HepG2 (cell line): Measurements from ENCODE around the gene SCGB1C1. TPM values are rescaled to one million over a fixed set of nuclear protein-coding genes. Genes with fewer than 3 reads are reported as not detected.
A peak's percentile ranks its signal among the peaks of the same experiment; 100 is the strongest.

Source experiments
- BRD4 ChIP-seq: sonication (generic); formaldehyde crosslinking; IDR thresholded peaks from 2 replicates; pipeline ENCODE4 v1.4.0; 2020; ENCODE audit warnings: missing genetic modification reagents
- ELF4 ChIP-seq: sonication (generic); formaldehyde crosslinking; IDR thresholded peaks from 2 replicates; pipeline ENCODE4 v1.5.0; 2020; ENCODE audit warnings: missing genetic modification reagents, mild to moderate bottlenecking, moderate library complexity, borderline replicate concordance
- FOXA3 ChIP-seq: IDR thresholded peaks from 2 replicates; pipeline ENCODE4 v1.6.1; 2016; ENCODE audit warnings: missing genetic modification reagents, missing compliant biosample characterization
- FOXK1 ChIP-seq: sonication (generic); formaldehyde crosslinking; IDR thresholded peaks from 2 replicates; pipeline ENCODE4 v1.4.0; 2020; ENCODE audit warnings: low read depth, missing genetic modification reagents, borderline replicate concordance
- FOXO4 ChIP-seq: sonication (generic); formaldehyde crosslinking; conservative IDR thresholded peaks from 2 replicates; pipeline ENCODE4 v1.8.1; 2023; ENCODE audit warnings: missing genetic modification reagents
- GFI1 ChIP-seq: sonication (generic); formaldehyde crosslinking; IDR thresholded peaks from 2 replicates; pipeline ENCODE4 v1.5.0; 2020; ENCODE audit warnings: missing genetic modification reagents, mild to moderate bottlenecking, borderline replicate concordance
- HDAC2 ChIP-seq: sonication (generic); formaldehyde crosslinking; IDR thresholded peaks from 2 replicates; pipeline ENCODE4 v1.4.0; 2020; ENCODE audit warnings: missing genetic modification reagents
- HES4 ChIP-seq: sonication (generic); formaldehyde crosslinking; IDR thresholded peaks from 2 replicates; pipeline ENCODE4 v1.9.0; 2021; ENCODE audit warnings: mild to moderate bottlenecking, missing genetic modification reagents, borderline replicate concordance
- HNRNPUL1 ChIP-seq: fragments of 200-400 bp; formaldehyde crosslinking; IDR thresholded peaks from 2 replicates; pipeline ENCODE4 v1.6.1; 2017; ENCODE audit warnings: low read depth, mild to moderate bottlenecking, low read length, moderate library complexity
- KDM6A ChIP-seq: IDR thresholded peaks from 2 replicates; pipeline ENCODE4 v1.6.1; 2016; ENCODE audit warnings: low read depth
- KLF13 ChIP-seq: sonication (generic); formaldehyde crosslinking; IDR thresholded peaks from 2 replicates; pipeline ENCODE4 v1.4.0; 2020; ENCODE audit warnings: mild to moderate bottlenecking, missing genetic modification reagents
- MLX ChIP-seq: IDR thresholded peaks from 2 replicates; pipeline ENCODE4 v1.6.1; 2016
- MXD4 ChIP-seq: IDR thresholded peaks from 2 replicates; pipeline ENCODE4 v1.6.1; 2016; ENCODE audit warnings: mild to moderate bottlenecking, missing biosample characterization, missing genetic modification reagents
- NFRKB ChIP-seq: fragments of 450-650 bp; IDR thresholded peaks from 2 replicates; pipeline ENCODE4 v1.6.1; 2017
- NR0B2 ChIP-seq: sonication (generic); formaldehyde crosslinking; IDR thresholded peaks from 2 replicates; pipeline ENCODE4 v1.4.0; 2020; ENCODE audit warnings: mild to moderate bottlenecking, missing genetic modification reagents
- POLR2AphosphoS2 ChIP-seq: IDR thresholded peaks from 2 replicates; pipeline ENCODE4 v1.6.1; 2011; ENCODE audit warnings: low read depth, low read length, improper control_type of control experiment
- POLR2G ChIP-seq: fragments of 200-400 bp; formaldehyde crosslinking; IDR thresholded peaks from 2 replicates; pipeline ENCODE4 v1.6.1; 2018; ENCODE audit warnings: mild to moderate bottlenecking, low read depth, low read length, moderate library complexity
- PREB ChIP-seq: sonication (generic); formaldehyde crosslinking; IDR thresholded peaks from 2 replicates; pipeline ENCODE4 v1.4.0; 2020; ENCODE audit warnings: missing genetic modification reagents
- PTBP1 ChIP-seq: fragments of 200-400 bp; formaldehyde crosslinking; IDR thresholded peaks from 2 replicates; pipeline ENCODE4 v1.6.1; 2018; ENCODE audit warnings: low read length, low read depth; ENCODE audit not compliant: poor library complexity, severe bottlenecking
- SRSF9 ChIP-seq: fragments of 200-400 bp; formaldehyde crosslinking; IDR thresholded peaks from 2 replicates; pipeline ENCODE4 v1.6.1; 2018; ENCODE audit warnings: borderline replicate concordance, mild to moderate bottlenecking, low read depth, low read length; ENCODE audit not compliant: insufficient read depth, poor library complexity, severe bottlenecking
- TEAD3 ChIP-seq: optimal IDR thresholded peaks from 2 replicates; pipeline ENCODE3; 2016; ENCODE audit warnings: borderline replicate concordance
- TRIM24 ChIP-seq: sonication (generic); formaldehyde crosslinking; IDR thresholded peaks from 2 replicates; pipeline ENCODE4 v1.8.0; 2022; ENCODE audit warnings: mild to moderate bottlenecking, missing genetic modification reagents
- ZMYM2 ChIP-seq: sonication (generic); formaldehyde crosslinking; IDR thresholded peaks from 2 replicates; pipeline ENCODE4 v1.8.0; 2022; ENCODE audit warnings: mild to moderate bottlenecking, missing genetic modification reagents
- ZNF124 ChIP-seq: sonication (generic); formaldehyde crosslinking; IDR thresholded peaks from 2 replicates; pipeline ENCODE4 v1.4.0; 2020; ENCODE audit warnings: missing genetic modification reagents
- ZNF430 ChIP-seq: sonication (generic); formaldehyde crosslinking; IDR thresholded peaks from 2 replicates; pipeline ENCODE4 v1.9.0; 2021; ENCODE audit warnings: mild to moderate bottlenecking, missing genetic modification reagents
- ZNF451 ChIP-seq: sonication (generic); formaldehyde crosslinking; IDR thresholded peaks from 2 replicates; pipeline ENCODE4 v1.5.0; 2020; ENCODE audit warnings: mild to moderate bottlenecking, missing genetic modification reagents
- ZNF549 ChIP-seq: sonication (generic); formaldehyde crosslinking; IDR thresholded peaks from 2 replicates; pipeline ENCODE4 v1.5.0; 2020; ENCODE audit warnings: missing genetic modification reagents
- ZNF607 ChIP-seq: sonication (generic); formaldehyde crosslinking; IDR thresholded peaks from 2 replicates; pipeline ENCODE4 v1.5.1; 2020; ENCODE audit warnings: missing genetic modification reagents, mild to moderate bottlenecking, borderline replicate concordance
- polyA plus RNA-seq, 8 experiments: library from polyadenylated mRNA; depleted of rRNA in 3 of 8; stranded (reverse) in 7 of 8; unstranded in 1 of 8; fragments of >200 nt; fragmentation: Illumina TruSeq in 4 of 8; extraction: Trizol in 4 of 8; gene quantifications; 2 replicates each; pipeline versions ENCODE4 v1.2.1 to v1.2.3, GENCODE V29; 2011 to 2016; ENCODE audit warnings: low read depth in 4 of 8, missing spikeins in 1 of 8, mixed read lengths in 1 of 8; ENCODE audit not compliant: insufficient read depth in 1 of 8
- total RNA-seq, 5 experiments: library from RNA; depleted of rRNA; stranded (reverse); fragments of >200 nt; fragmentation: Illumina TruSeq; extraction: Trizol; gene quantifications; 2 replicates each; pipeline ENCODE4 v1.2.3, GENCODE V29; 2016; ENCODE audit warnings: low read depth in 1 of 5

The SCGB1C1 gene
- total and polyA plus RNA-seq, 2 of the 13 experiments (the other 11 are each of a cell fraction or from before 2014, with no cell fraction given): not detected

GRCh38 chr11:236774-237767 is 44.2 kb downstream of the SCGB1C1 start, which contains the start of gene PSMD13 (continued):
- TF ChIP-seq NR0B2 (no peak; the same call in 1 of the 2 replicates), ELF4 (peak; percentile 56; the same call in 1 of the 2 replicates), TRIM24 (CRISPR knock-in tag) (no peak), PTBP1 (no peak), ZNF124 (no peak), KLF13 (no peak), ZNF451 (CRISPR knock-in tag) (no peak), FOXA3 (0 out of 2 replicates have a peak, but pooled peaks have one; percentile 6), KDM6A (CRISPR knock-in tag) (no peak), NFRKB (no peak), MLX (CRISPR knock-in tag) (no peak), HES4 (CRISPR knock-in tag) (no peak), HDAC2 (CRISPR knock-in tag) (peak; percentile 46), PREB (CRISPR knock-in tag) (no peak), HNRNPUL1 (no peak; the same call in 1 of the 2 replicates), POLR2G (peak; percentile 81), TEAD3 (CRISPR knock-in tag) (peak; percentile 8), BRD4 (CRISPR knock-in tag) (0 out of 2 replicates have a peak, but pooled peaks have one; percentile 21), FOXO4 (CRISPR knock-in tag) (no peak), ZNF430 (no peak), FOXK1 (CRISPR knock-in tag) (peak; percentile 63), MXD4 (CRISPR knock-in tag) (no peak; the same call in 1 of the 2 replicates), ZNF549 (no peak), SRSF9 (no peak), ZNF607 (CRISPR knock-in tag) (peak; percentile 70; the same call in 1 of the 2 replicates), POLR2AphosphoS2 (no peak), GFI1 (no peak), ZMYM2 (CRISPR knock-in tag) (no peak)
